Measurements from ENCODE around the gene ASCC1. TPM values are rescaled to one million over a fixed set of nuclear protein-coding genes. Genes with fewer than 3 reads are reported as not detected.

Gene ASCC1
- total and polyA plus RNA-seq, 2 of the 13 experiments (the other 11 are each of a cell fraction or from before 2014, with no cell fraction given): 21.6 to 30.1 TPM

DNA sequence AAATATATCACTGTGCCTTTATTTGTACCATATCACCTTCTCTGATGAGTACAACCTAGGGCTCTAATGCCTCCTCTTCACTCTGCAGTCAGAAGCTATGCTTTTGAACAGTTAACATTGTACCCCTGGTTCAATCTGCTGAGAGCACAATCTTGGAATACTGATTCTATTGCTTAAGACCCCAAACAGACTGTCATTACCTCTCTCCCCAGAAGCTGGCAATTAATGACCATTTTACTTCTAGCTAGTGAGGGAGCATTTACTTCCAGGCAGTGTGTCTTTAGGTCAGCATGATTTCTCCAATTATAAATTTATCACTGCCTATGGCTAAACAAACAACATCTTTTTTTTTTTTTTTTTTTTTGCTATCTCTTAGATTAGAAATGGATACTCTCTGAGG is 91.7 kb downstream of the ASCC1 start:
- Histone ChIP-seq H4K20me1 (ENCODE audit: insufficient read depth, low read length) (no peaks in the 10 kb centered on the region), H3K4me1 (ENCODE audit: insufficient read depth, low read length) (no peaks in the 10 kb centered on the region)
- intact Hi-C loops (cut with micrococcal nuclease; ENCODE audit: unreplicated experiment): loop anchor here (10.0 kb wide), 1 partner anchor 100 kb away; no protein-coding TSS in a partner anchor

More for the DNA sequence above, 91.7 kb downstream of the ASCC1 start:
- DNase-seq (ENCODE audit: low spot score): no peak
- TF ChIP-seq TOPORS (CRISPR knock-in tag; IDR thresholded peaks at IDR 0.05) (no peak), GATA4 (IDR thresholded peaks at IDR 0.05; ENCODE audit: borderline replicate concordance, low read depth) (no peak), SRSF1 (optimal IDR thresholded peaks at IDR 0.05; ENCODE audit: low read depth, low read length) (no peak), SOX6 (IDR thresholded peaks at IDR 0.05) (no peak), SOX6 (CRISPR knock-in tag; IDR thresholded peaks at IDR 0.05) (no peak), NFE2 (CRISPR knock-in tag; IDR thresholded peaks at IDR 0.05) (no peak), ZBTB8A (CRISPR knock-in tag; IDR thresholded peaks at IDR 0.05; ENCODE audit: borderline replicate concordance, low read depth) (no peak), CAMTA2 (CRISPR knock-in tag; IDR thresholded peaks at IDR 0.05; ENCODE audit: borderline replicate concordance) (no peak), DNMT1 (CRISPR knock-in tag; IDR thresholded peaks at IDR 0.05) (no peak), ZNF614 (CRISPR knock-in tag; IDR thresholded peaks at IDR 0.05; ENCODE audit: borderline replicate concordance) (no peak), ATRX (CRISPR knock-in tag; IDR thresholded peaks at IDR 0.05; ENCODE audit: borderline replicate concordance) (no peak), SNRNP70 (IDR thresholded peaks at IDR 0.05; ENCODE audit: low read depth, low read length) (no peak)
- TF ChIP-seq, protein P1, sequence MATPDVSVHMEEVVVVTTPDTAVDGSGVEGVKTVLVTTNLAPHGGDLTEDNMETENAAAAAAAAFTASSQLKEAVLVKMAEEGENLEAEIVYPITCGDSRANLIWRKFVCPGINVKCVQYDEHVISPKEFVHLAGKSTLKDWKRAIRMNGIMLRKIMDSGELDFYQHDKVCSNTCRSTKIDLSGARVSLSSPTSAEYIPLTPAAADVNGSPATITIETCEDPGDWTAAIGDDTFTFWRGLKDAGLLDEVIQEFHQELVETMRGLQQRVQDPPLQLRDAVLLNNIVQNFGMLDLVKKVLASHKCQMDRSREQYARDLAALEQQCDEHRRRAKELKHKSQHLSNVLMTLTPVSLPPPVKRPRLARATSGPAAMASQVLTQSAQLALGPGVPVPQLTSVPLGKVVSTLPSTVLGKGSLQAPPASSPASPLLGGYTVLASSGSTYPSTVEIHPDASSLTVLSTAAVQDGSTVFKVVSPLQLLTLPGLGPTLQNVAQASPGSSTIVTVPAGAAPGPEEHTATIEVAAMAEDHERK (CRISPR knock-in tag; IDR thresholded peaks at IDR 0.05; ENCODE audit: low read depth): no peak
- TF ChIP-seq, protein P2, sequence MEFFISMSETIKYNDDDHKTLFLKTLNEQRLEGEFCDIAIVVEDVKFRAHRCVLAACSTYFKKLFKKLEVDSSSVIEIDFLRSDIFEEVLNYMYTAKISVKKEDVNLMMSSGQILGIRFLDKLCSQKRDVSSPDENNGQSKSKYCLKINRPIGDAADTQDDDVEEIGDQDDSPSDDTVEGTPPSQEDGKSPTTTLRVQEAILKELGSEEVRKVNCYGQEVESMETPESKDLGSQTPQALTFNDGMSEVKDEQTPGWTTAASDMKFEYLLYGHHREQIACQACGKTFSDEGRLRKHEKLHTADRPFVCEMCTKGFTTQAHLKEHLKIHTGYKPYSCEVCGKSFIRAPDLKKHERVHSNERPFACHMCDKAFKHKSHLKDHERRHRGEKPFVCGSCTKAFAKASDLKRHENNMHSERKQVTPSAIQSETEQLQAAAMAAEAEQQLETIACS (CRISPR knock-in tag; IDR thresholded peaks at IDR 0.05): no peak
- no peak for ATAC-seq
- H3K36me3 ChIP-seq (replicated peaks in 1 of 2; ENCODE audit: control insufficient read depth in 1 of 2, insufficient read depth in 2 of 2, low read length in 2 of 2): peaks cover 0 to 5% of the 10 kb centered on the region in 2 experiments; a peak in 3 of 5 replicates
- BruUV-seq (replicated peaks): TSS peak; percentile 10
- CTCF ChIA-PET (ENCODE audit: low intra/inter-chr PET ratio, low total read pairs): no interaction called here
- H2AFZ ChIP-seq (ENCODE audit: low read length): no peak overlapping the region
- H3K79me2 ChIP-seq (ENCODE audit: insufficient read depth, low read length): no peaks in the 10 kb centered on the region
- no peaks in the 10 kb centered on the region for H3K9me3 ChIP-seq (ENCODE audit: low read length)
- H3K9ac ChIP-seq (ENCODE audit: insufficient read depth, low read depth, low read length): no peak overlapping the region
- in situ Hi-C loops (cut with HindIII; ENCODE audit: extremely low pct_ligation_motif_present, low pct_unique_long_range_greater_than_20kb): no loop called here
- no peak overlapping the region for H3K4me3 ChIP-seq (replicated peaks in 1 of 3; ENCODE audit: insufficient read depth in 1 of 3, low read depth in 2 of 3, low read length in 3 of 3)
- no peak overlapping the region for H3K4me2 ChIP-seq (ENCODE audit: low read depth, low read length)
- FAIRE-seq: no peak
- POLR2A ChIA-PET: interaction anchor here (0.7 to 1.3 kb wide), 2 partner anchors 204 to 207 kb away, joined by 3 to 4 read pairs; no protein-coding TSS in a partner anchor
- H3K27me3 ChIP-seq (ENCODE audit: control insufficient read depth in 1 of 2, insufficient read depth in 2 of 2, low read length in 2 of 2): no peaks in the 10 kb centered on the region
- H3K27ac ChIP-seq (ENCODE audit: extremely low read length, insufficient read depth, low read length): no peak overlapping the region

All from HepG2 (cell line).